Uterus (tissue), 4 donors: Measurements from ENCODE around the gene PEAK1. TPM values are rescaled to one million over a fixed set of nuclear protein-coding genes. Genes with fewer than 3 reads are reported as not detected.
A peak's percentile ranks its signal among the peaks of the same experiment; 100 is the strongest.

Experiments used
- DNase-seq, 2 donors: peaks; one replicate each; pipeline ENCODE4 v3.0.0-alpha.2; 2019 to 2020
- H3K27ac ChIP-seq, 2 donors: fragments of 200-600 bp; sonication (generic); 1 replicate in 1 of 2; 2 replicates in 1 of 2; pipeline ENCODE4 v1.5.1; 2016 to 2018
- H3K27me3 ChIP-seq, 2 donors: fragments of 200-600 bp; sonication (generic); one replicate each; pipeline ENCODE4 v1.5.1; 2018 to 2019; ENCODE audit warnings: control low read depth in 1 of 2
- H3K36me3 ChIP-seq, 2 donors: fragments of 200-600 bp; sonication (generic); one replicate each; pipeline ENCODE4 v1.5.1; 2019; ENCODE audit warnings: control low read depth in 1 of 2
- H3K4me1 ChIP-seq, 2 donors: fragments of 200-600 bp; sonication (generic); one replicate each; pipeline ENCODE4 v1.5.1; 2018 to 2019; ENCODE audit warnings: control low read depth in 1 of 2
- H3K4me3 ChIP-seq, 2 donors: fragments of 200-600 bp; sonication (generic); 1 replicate in 1 of 2; 2 replicates in 1 of 2; pipeline ENCODE4 v1.5.1; 2018 to 2019; ENCODE audit warnings: mild to moderate bottlenecking in 1 of 2
- H3K9me3 ChIP-seq, 2 donors: fragments of 200-600 bp; sonication (generic); one replicate each; pipeline ENCODE4 v1.5.1; 2019; ENCODE audit warnings: control low read depth in 1 of 2
- POLR2A ChIP-seq, 2 donors: fragments of 450-650 bp; IDR thresholded peaks; one replicate each; pipeline ENCODE4 v1.6.1; 2016; ENCODE audit warnings: antibody characterized with exemption in 2 of 2, mild to moderate bottlenecking in 1 of 2, moderate library complexity in 1 of 2
- intact Hi-C: fragments of 100-400 bp; cut with DNase I; formaldehyde crosslinking; loops from one replicate; pipeline ENCODE4 v1.15.1; 2023; ENCODE audit warnings: low total_unique reads
- total RNA-seq, 4 donors: library from RNA; depleted of rRNA in 3 of 4; stranded (reverse); fragments of >200 nt in 3 of 4; gene quantifications; one replicate each; pipeline versions ENCODE4 v1.1.0 to v1.2.4, GENCODE V29; 2014 to 2023
- TF ChIP-seq, protein P1 (sequence below), 4 experiments: fragments of 200-600 bp in 2 of 4; fragments of 450-650 bp in 2 of 4; sonication (generic) in 2 of 4; IDR thresholded peaks; one replicate each; pipeline ENCODE4 v1.5.1; 2016 to 2019; ENCODE audit warnings: antibody characterized with exemption in 4 of 4, mild to moderate bottlenecking in 2 of 4, moderate library complexity in 1 of 4
- donor health status: DM: yes; HTN: yes; CAD: no.

PEAK1 gene
- total RNA-seq, 4 donors from 2014 or later, result 14.4 to 87.3 (median 43.5) TPM

DNA sequence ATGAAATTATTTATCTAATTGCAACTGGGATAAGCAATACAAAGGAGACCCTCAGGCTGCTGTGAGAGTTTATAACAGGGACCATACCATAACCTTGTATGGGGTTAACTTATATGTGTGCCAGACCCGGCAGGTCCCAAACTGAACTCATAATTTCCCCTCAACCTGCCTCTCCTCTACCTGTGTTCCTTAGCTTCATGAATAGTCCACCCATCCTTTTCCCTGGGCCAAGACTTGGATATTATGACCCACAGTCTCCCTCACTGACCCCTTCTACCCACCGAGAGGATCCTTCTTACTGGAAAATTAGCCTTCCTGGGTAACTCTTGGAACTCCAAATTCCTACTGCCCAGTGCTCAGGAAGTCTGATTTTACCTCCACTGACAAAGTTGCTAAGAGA is 345.6 kb downstream of the PEAK1 start:
- no peak for TF ChIP-seq POLR2A (IDR thresholded peaks at IDR 0.05)
- TF ChIP-seq, protein P1, sequence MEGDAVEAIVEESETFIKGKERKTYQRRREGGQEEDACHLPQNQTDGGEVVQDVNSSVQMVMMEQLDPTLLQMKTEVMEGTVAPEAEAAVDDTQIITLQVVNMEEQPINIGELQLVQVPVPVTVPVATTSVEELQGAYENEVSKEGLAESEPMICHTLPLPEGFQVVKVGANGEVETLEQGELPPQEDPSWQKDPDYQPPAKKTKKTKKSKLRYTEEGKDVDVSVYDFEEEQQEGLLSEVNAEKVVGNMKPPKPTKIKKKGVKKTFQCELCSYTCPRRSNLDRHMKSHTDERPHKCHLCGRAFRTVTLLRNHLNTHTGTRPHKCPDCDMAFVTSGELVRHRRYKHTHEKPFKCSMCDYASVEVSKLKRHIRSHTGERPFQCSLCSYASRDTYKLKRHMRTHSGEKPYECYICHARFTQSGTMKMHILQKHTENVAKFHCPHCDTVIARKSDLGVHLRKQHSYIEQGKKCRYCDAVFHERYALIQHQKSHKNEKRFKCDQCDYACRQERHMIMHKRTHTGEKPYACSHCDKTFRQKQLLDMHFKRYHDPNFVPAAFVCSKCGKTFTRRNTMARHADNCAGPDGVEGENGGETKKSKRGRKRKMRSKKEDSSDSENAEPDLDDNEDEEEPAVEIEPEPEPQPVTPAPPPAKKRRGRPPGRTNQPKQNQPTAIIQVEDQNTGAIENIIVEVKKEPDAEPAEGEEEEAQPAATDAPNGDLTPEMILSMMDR (IDR thresholded peaks at IDR 0.05), result no peak
- Histone ChIP-seq H3K36me3 (no peaks in the 10 kb centered on the region), H3K4me3 (no peak overlapping the region), H3K27me3 (no peaks in the 10 kb centered on the region), H3K9me3 (no peaks in the 10 kb centered on the region), H3K27ac (no peak overlapping the region), H3K4me1 (no peaks in the 10 kb centered on the region)
- intact Hi-C loops, result no loop called here
- DNase-seq, result no peak

DNA sequence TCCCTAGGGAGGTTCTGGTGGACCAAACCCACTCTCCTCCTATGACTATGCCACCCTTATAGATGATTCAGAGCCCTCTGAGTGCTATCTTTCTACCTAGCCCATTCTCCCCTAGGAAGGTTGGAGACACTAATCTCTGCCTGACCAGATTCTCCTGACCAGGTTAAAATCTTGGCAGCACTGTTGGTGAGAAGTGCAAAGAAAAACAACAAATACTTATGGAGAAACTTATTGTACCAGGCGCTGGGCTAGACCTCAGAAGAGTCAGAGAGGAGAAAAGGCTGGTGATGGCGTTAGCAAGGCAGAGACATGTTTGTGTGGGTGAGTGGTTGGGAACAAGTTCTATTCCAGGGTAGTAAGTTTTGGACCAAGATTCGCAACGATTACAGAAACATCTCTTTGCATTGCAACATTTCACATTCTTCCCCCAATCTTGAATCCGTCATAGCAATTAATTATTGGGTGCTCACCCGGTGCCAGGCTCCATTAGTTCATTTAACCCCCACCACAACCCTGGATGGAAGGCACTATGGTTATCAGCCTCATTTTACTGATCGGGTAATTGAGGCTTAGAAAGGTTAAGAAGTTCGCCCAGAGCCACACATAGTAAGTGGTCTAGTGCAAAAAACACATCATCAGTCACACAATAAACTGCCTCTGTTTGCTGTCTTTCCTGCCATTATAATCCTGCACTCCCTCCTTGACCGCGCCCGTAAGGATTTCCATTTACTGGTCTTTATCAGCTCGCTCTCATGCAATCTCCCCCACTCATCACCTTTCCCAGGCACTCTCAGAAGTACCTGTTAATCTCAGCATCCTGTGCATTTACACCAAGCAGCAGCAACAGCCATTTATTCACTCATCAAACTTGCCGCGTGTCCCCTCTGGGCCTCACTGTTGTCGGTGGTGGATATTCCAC is 348.3 kb downstream of the PEAK1 start:
- H3K4me1 ChIP-seq, result no peaks in the 10 kb centered on the region
- peak overlapping the region; percentile 94 to 96 for H3K27ac ChIP-seq
- H3K36me3 ChIP-seq, result no peaks in the 10 kb centered on the region
- H3K9me3 ChIP-seq, result no peaks in the 10 kb centered on the region
- TF ChIP-seq POLR2A (IDR thresholded peaks at IDR 0.05), result no peak
- TF ChIP-seq, protein P1 (IDR thresholded peaks at IDR 0.05), result no peak
- intact Hi-C loops, result no loop called here
- no peaks in the 10 kb centered on the region for H3K27me3 ChIP-seq
- DNase-seq, result no peak
- peak overlapping the region in 1 of 2 donors; percentile 95 for H3K4me3 ChIP-seq

GRCh38 chr15:77070495-77071304 is 349.2 kb downstream of the PEAK1 start, which contains the start of gene TSPAN3:
TSPAN3 (minus strand) TSS chr15:77071109; CDS start chr15:77070954, 155 bp downstream.
- Histone ChIP-seq H3K27me3 (no peaks in the 10 kb centered on the region), H3K9me3 (no peaks in the 10 kb centered on the region), H3K4me1 (no peaks in the 10 kb centered on the region), H3K27ac (peak within 1 kb of the TSS; percentile 94 to 96), H3K36me3 (no peaks in the 10 kb centered on the region), H3K4me3 (peak within 1 kb of the TSS; percentile 66 to 95)
- DNase-seq, result peak; percentile 89 to 94
- intact Hi-C loops, result no loop called here
- TF ChIP-seq, protein P1 (IDR thresholded peaks at IDR 0.05), result no peak
- peak; percentile 89 to 91 for TF ChIP-seq POLR2A (IDR thresholded peaks at IDR 0.05)

GRCh38 chr15:77070180-77070494 is 349.8 kb downstream of the PEAK1 start:
- intact Hi-C loops, result no loop called here
- no peak for DNase-seq
- no peaks in the 10 kb centered on the region for H3K4me1 ChIP-seq
- no peaks in the 10 kb centered on the region for H3K36me3 ChIP-seq
- H3K9me3 ChIP-seq, result no peaks in the 10 kb centered on the region
- H3K27me3 ChIP-seq, result no peaks in the 10 kb centered on the region
- peak overlapping the region; percentile 66 to 95 for H3K4me3 ChIP-seq
- TF ChIP-seq, protein P1 (IDR thresholded peaks at IDR 0.05), result no peak
- TF ChIP-seq POLR2A (IDR thresholded peaks at IDR 0.05), result no peak
- H3K27ac ChIP-seq, result peak overlapping the region; percentile 94 to 96
